Measurements from ENCODE around the gene RCAN2. TPM values are rescaled to one million over a fixed set of nuclear protein-coding genes. Genes with fewer than 3 reads are reported as not detected.

The RCAN2 gene
- total and polyA plus RNA-seq, 10 donors, result 2.4 to 15.7 (median 7.2) TPM

DNA sequence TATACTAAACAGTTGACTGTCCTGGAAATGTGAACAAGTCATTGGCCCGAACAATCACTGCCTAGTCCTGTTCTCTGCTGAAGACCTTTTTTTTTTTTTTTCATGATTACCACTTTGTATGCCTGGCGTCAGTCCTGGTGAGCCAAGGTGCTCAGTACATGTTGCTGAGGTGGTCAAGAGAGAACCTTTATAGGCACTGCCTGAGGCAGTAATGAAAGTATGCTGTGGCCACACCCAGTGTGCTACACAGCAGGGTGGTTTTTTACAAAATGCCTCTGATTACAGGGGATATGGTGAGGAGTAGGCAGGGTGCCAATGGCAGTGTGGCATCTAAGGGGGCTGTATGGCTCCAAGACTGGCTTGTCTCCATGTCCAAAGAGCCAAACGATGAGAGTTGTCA, 185.4 kb downstream of the RCAN2 start:
- no peak for TF ChIP-seq POLR2A (IDR thresholded peaks at IDR 0.05)
- TF ChIP-seq CTCF (IDR thresholded peaks at IDR 0.05 in 8 of 11, conservative IDR thresholded peaks at IDR 0.05 in 3 of 11), result no peak
- TF ChIP-seq POLR2AphosphoS5 (IDR thresholded peaks at IDR 0.05), result no peak

GRCh38 chr6:46305236-46305635, 186.0 kb downstream of the RCAN2 start:
- TF ChIP-seq POLR2A (IDR thresholded peaks at IDR 0.05) (no peak), POLR2AphosphoS5 (IDR thresholded peaks at IDR 0.05) (no peak), CTCF (IDR thresholded peaks at IDR 0.05 in 8 of 11, conservative IDR thresholded peaks at IDR 0.05 in 3 of 11) (no peak)
- Histone ChIP-seq H3K27me3 (replicated peaks in 1 of 7) (no peaks in the 10 kb centered on the region), H3K27ac (no peak overlapping the region), H3K9me3 (no peaks in the 10 kb centered on the region), H3K4me1 (no peaks in the 10 kb centered on the region), H3K4me3 (no peak overlapping the region), H3K36me3 (no peaks in the 10 kb centered on the region)
- intact Hi-C loops (cut with DNase I; ENCODE audit: low total_unique reads), result no loop called here
- DNase-seq, result no peak
- WGBS, 5 donors, result 68 to 87% (median 72%) methylated on average over 2 of the region's 2 CpGs

More for the DNA sequence above, 185.4 kb downstream of the RCAN2 start:
- Histone ChIP-seq H3K27me3 (replicated peaks in 1 of 7) (no peaks in the 10 kb centered on the region), H3K4me1 (no peaks in the 10 kb centered on the region), H3K27ac (no peak overlapping the region), H3K4me3 (no peak overlapping the region), H3K9me3 (no peaks in the 10 kb centered on the region), H3K36me3 (no peaks in the 10 kb centered on the region)
- WGBS, 5 donors, result 92 to 98% (median 94%) methylated on average over 3 of the region's 3 CpGs
- intact Hi-C loops (cut with DNase I; ENCODE audit: low total_unique reads), result no loop called here
- DNase-seq, result no peak

GRCh38 chr6:46302816-46303215, 188.4 kb downstream of the RCAN2 start:
- intact Hi-C loops (cut with DNase I; ENCODE audit: low total_unique reads), result no loop called here
- H3K9me3 ChIP-seq, result peaks cover 0 to 5% (median 0%) of the 10 kb centered on the region in 8 donors
- no peak overlapping the region for H3K27ac ChIP-seq
- H3K4me3 ChIP-seq, result no peak overlapping the region
- DNase-seq, result no peak
- 93 to 100% (median 93%) methylated on average over 1 of the region's 1 CpG for WGBS, 5 donors
- no peaks in the 10 kb centered on the region for H3K27me3 ChIP-seq (replicated peaks in 1 of 7)
- TF ChIP-seq POLR2A (IDR thresholded peaks at IDR 0.05), result no peak
- TF ChIP-seq CTCF (IDR thresholded peaks at IDR 0.05 in 8 of 11, conservative IDR thresholded peaks at IDR 0.05 in 3 of 11), result no peak
- no peak for TF ChIP-seq POLR2AphosphoS5 (IDR thresholded peaks at IDR 0.05)
- H3K4me1 ChIP-seq, result no peaks in the 10 kb centered on the region
- H3K36me3 ChIP-seq, result no peaks in the 10 kb centered on the region

- no peak overlapping the region for H3K27ac ChIP-seq
- DNase-seq, result no peak
- no peaks in the 10 kb centered on the region for H3K27me3 ChIP-seq (replicated peaks in 1 of 7)
- WGBS, 5 donors, result 83 to 94% (median 91%) methylated on average over 3 of the region's 3 CpGs
- intact Hi-C loops (cut with DNase I; ENCODE audit: low total_unique reads), result no loop called here
- TF ChIP-seq POLR2AphosphoS5 (IDR thresholded peaks at IDR 0.05) (no peak), CTCF (IDR thresholded peaks at IDR 0.05 in 8 of 11, conservative IDR thresholded peaks at IDR 0.05 in 3 of 11) (no peak), POLR2A (IDR thresholded peaks at IDR 0.05) (no peak)
- no peaks in the 10 kb centered on the region for H3K4me1 ChIP-seq
- no peaks in the 10 kb centered on the region for H3K36me3 ChIP-seq
- H3K4me3 ChIP-seq, result no peak overlapping the region
- peaks cover 0 to 5% (median 0%) of the 10 kb centered on the region in 8 donors for H3K9me3 ChIP-seq
These were observed 189.1 kb downstream of the RCAN2 start for GRCh38 chr6:46302176-46302575.
